Neural progenitor cell (in vitro differentiated cells): ENCODE measurements around the gene HAX1. TPM values are rescaled to one million over a fixed set of nuclear protein-coding genes. Genes with fewer than 3 reads are reported as not detected.

Experiments used
- DNase-seq: peaks from one replicate; pipeline ENCODE4 v3.0.0-alpha.2; 2016; ENCODE audit warnings: low spot score
- H2AFZ ChIP-seq: fragments of 200-600 bp; sonication (generic); replicated peaks from 2 replicates; pipeline ENCODE4 v1.6.1; 2016; ENCODE audit warnings: antibody characterized with exemption
- H3F3A ChIP-seq: fragments of 200-600 bp; sonication (generic); 2 replicates; pipeline ENCODE4 v1.6.1; 2016; ENCODE audit warnings: antibody characterized with exemption, low read depth
- H3K27ac ChIP-seq: fragments of 200-600 bp; sonication (generic); 2 replicates; pipeline ENCODE4 v1.5.1; 2016; ENCODE audit warnings: mild to moderate bottlenecking
- H3K27me3 ChIP-seq: fragments of 200-600 bp; sonication (generic); 2 replicates; pipeline ENCODE4 v1.6.1; 2016; ENCODE audit warnings: mild to moderate bottlenecking, moderate library complexity
- H3K36me3 ChIP-seq: fragments of 200-600 bp; sonication (generic); 2 replicates; pipeline ENCODE4 v1.5.1; 2016
- H3K4me1 ChIP-seq: fragments of 200-600 bp; sonication (generic); 2 replicates; pipeline ENCODE4 v1.6.1; 2016; ENCODE audit warnings: mixed run types
- H3K4me2 ChIP-seq: fragments of 200-600 bp; sonication (generic); 2 replicates; pipeline ENCODE4 v1.6.1; 2016
- H3K4me3 ChIP-seq: fragments of 200-600 bp; sonication (generic); 2 replicates; pipeline ENCODE4 v1.5.1; 2016
- H3K79me2 ChIP-seq: fragments of 200-600 bp; sonication (generic); 2 replicates; pipeline ENCODE4 v1.6.1; 2016; ENCODE audit warnings: low read depth
- H3K9ac ChIP-seq: fragments of 200-600 bp; sonication (generic); 2 replicates; pipeline ENCODE4 v1.6.1; 2016
- H3K9me3 ChIP-seq: fragments of 200-600 bp; sonication (generic); 2 replicates; pipeline ENCODE4 v1.5.1; 2016; ENCODE audit warnings: low read depth
- H4K20me1 ChIP-seq: fragments of 200-600 bp; sonication (generic); 2 replicates; pipeline ENCODE4 v1.6.1; 2016; ENCODE audit warnings: low read depth
- H3K27ac Mint-ChIP-seq: 3 replicates; pipeline ENCODE4 v1.8.0; 2021; ENCODE audit warnings: mixed read lengths
- H3K27me3 Mint-ChIP-seq: 2 replicates; pipeline ENCODE4 v1.8.0; 2022; ENCODE audit warnings: low read depth, mild to moderate bottlenecking, inconsistent platforms, moderate library complexity, mixed read lengths; ENCODE audit not compliant: insufficient read depth
- H3K36me3 Mint-ChIP-seq: 3 replicates; pipeline ENCODE4 v1.8.0; 2021; ENCODE audit warnings: mixed read lengths
- H3K4me1 Mint-ChIP-seq: 3 replicates; pipeline ENCODE4 v1.8.0; 2021; ENCODE audit warnings: mixed read lengths
- H3K4me3 Mint-ChIP-seq: 3 replicates; pipeline ENCODE4 v1.8.0; 2021; ENCODE audit warnings: mild to moderate bottlenecking, moderate library complexity, mixed read lengths
- H3K9me3 Mint-ChIP-seq: 3 replicates; pipeline ENCODE4 v1.8.0; 2020; ENCODE audit warnings: mixed read lengths
- EZH2 ChIP-seq: fragments of 200-600 bp; sonication (generic); IDR thresholded peaks from 2 replicates; pipeline ENCODE4 v1.6.1; 2017; ENCODE audit warnings: antibody characterized with exemption, mild to moderate bottlenecking, moderate library complexity
- EZH2phosphoT487 ChIP-seq: fragments of 200-600 bp; sonication (generic); IDR thresholded peaks from 2 replicates; pipeline ENCODE4 v1.6.1; 2017; ENCODE audit warnings: antibody characterized with exemption
- total RNA-seq: library from RNA; depleted of rRNA; stranded (reverse); fragments of >200 nt; gene quantifications from 2 replicates; pipeline ENCODE4 v1.2.3, GENCODE V29; 2015; ENCODE audit warnings: low replicate concordance
- TF ChIP-seq, protein P1 (sequence below): fragments of 200-600 bp; sonication (generic); IDR thresholded peaks from 2 replicates; pipeline ENCODE4 v1.5.1; 2017; ENCODE audit warnings: antibody characterized with exemption, mild to moderate bottlenecking

Gene HAX1
- total RNA-seq: 57.9 and 65.9 TPM in 2 replicates

- Histone ChIP-seq H3K4me3 (peak within 1 kb of the TSS; percentile 94), H2AFZ (peak within 1 kb of the TSS; percentile 90), H3K9ac (peak within 1 kb of the TSS; percentile 40), H3K27ac (peak within 1 kb of the TSS; percentile 58), H3K27me3 (no peaks in the 10 kb centered on the region), H3K9me3 (no peaks in the 10 kb centered on the region), H3K36me3 (no peaks in the 10 kb centered on the region), H3K4me1 (no peaks in the 10 kb centered on the region), H3K79me2 (peaks cover 11% of the 10 kb centered on the region), H4K20me1 (no peaks in the 10 kb centered on the region), H3K4me2 (peak within 1 kb of the TSS; percentile 84), H3F3A (peaks cover 23% of the 10 kb centered on the region)
- peak; percentile 92 for DNase-seq
- Mint-ChIP-seq H3K27me3 (peaks cover 9% of the 10 kb centered on the region), H3K9me3 (no peaks in the 10 kb centered on the region), H3K27ac (peak within 1 kb of the TSS; percentile 95), H3K4me1 (peaks cover 22% of the 10 kb centered on the region), H3K4me3 (peak within 1 kb of the TSS; percentile 99), H3K36me3 (peaks cover 7% of the 10 kb centered on the region)
- TF ChIP-seq EZH2: no peak
- TF ChIP-seq EZH2phosphoT487: no peak
- TF ChIP-seq, protein P1, sequence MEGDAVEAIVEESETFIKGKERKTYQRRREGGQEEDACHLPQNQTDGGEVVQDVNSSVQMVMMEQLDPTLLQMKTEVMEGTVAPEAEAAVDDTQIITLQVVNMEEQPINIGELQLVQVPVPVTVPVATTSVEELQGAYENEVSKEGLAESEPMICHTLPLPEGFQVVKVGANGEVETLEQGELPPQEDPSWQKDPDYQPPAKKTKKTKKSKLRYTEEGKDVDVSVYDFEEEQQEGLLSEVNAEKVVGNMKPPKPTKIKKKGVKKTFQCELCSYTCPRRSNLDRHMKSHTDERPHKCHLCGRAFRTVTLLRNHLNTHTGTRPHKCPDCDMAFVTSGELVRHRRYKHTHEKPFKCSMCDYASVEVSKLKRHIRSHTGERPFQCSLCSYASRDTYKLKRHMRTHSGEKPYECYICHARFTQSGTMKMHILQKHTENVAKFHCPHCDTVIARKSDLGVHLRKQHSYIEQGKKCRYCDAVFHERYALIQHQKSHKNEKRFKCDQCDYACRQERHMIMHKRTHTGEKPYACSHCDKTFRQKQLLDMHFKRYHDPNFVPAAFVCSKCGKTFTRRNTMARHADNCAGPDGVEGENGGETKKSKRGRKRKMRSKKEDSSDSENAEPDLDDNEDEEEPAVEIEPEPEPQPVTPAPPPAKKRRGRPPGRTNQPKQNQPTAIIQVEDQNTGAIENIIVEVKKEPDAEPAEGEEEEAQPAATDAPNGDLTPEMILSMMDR: peak; percentile 89
Measured at GRCh38 chr1:154272217-154272998, at the start of gene HAX1. Gene HAX1 (plus strand): TSS chr1:154272629. CDS start chr1:154272724, 95 bp downstream.

DNA sequence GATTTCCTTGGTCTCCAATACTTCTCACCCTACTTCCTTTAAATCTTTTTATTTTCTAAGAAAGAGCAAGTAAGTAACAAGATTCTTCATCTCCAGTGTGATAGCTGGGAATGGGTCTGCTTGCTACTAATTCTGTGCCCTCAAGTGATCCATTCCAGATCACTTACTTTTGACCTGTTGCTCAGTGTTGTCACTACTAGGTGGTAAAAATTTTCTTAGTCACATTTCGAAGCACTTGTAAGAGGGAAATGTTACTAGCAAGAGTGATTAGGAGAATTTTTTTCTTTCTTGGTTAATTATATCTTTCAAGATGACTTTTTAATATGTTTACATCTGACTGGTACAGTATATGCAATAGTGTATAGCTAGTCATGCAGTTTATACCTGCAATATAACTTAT lies 49.5 kb upstream of the HAX1 start:
- H3K4me3 ChIP-seq: peak overlapping the region; percentile 84
- H3K9me3 ChIP-seq: no peaks in the 10 kb centered on the region
- H3K36me3 ChIP-seq: peaks cover 20% of the 10 kb centered on the region
- peaks cover 29% of the 10 kb centered on the region for H3K4me1 ChIP-seq
- Mint-ChIP-seq H3K9me3 (no peaks in the 10 kb centered on the region), H3K4me3 (peak overlapping the region; percentile 69), H3K27ac (no peak overlapping the region), H3K4me1 (peaks cover 33% of the 10 kb centered on the region), H3K27me3 (peaks cover 2% of the 10 kb centered on the region), H3K36me3 (peaks cover 36% of the 10 kb centered on the region)
- H2AFZ ChIP-seq: no peak overlapping the region
- no peaks in the 10 kb centered on the region for H3K27me3 ChIP-seq
- DNase-seq: no peak
- no peak overlapping the region for H3K9ac ChIP-seq
- peaks cover 6% of the 10 kb centered on the region for H3F3A ChIP-seq
- TF ChIP-seq, protein P1: no peak
- TF ChIP-seq EZH2 (no peak), EZH2phosphoT487 (no peak)
- H3K79me2 ChIP-seq: peaks cover 96% of the 10 kb centered on the region
- no peak overlapping the region for H3K27ac ChIP-seq
- H3K4me2 ChIP-seq: peak overlapping the region; percentile 88
- H4K20me1 ChIP-seq: peaks cover 56% of the 10 kb centered on the region

DNA sequence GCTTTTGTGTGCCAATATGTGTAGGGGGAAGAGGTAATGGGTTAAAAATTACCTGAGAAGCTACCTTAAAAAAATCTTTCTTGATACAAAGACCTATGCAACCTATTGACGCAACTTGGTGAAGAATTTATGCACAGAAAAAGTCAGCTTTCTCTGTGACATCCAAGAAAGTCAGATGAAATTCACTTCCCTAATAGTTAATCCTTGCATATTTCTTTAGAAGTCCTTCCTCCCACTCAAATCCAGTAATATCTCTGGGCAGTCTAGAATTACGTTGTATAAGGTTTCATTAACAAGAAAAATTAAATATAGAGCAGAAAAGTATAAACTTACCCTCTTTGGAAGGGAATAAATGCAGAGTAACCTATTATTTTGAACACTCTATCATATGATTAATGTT lies 48.8 kb upstream of the HAX1 start:
- Histone ChIP-seq H3K79me2 (peaks cover 96% of the 10 kb centered on the region), H3K4me1 (peaks cover 22% of the 10 kb centered on the region), H3K9ac (no peak overlapping the region), H3K27ac (no peak overlapping the region), H3F3A (peaks cover 6% of the 10 kb centered on the region), H3K9me3 (no peaks in the 10 kb centered on the region), H3K27me3 (no peaks in the 10 kb centered on the region), H3K4me2 (peak overlapping the region; percentile 88), H4K20me1 (peaks cover 63% of the 10 kb centered on the region), H3K36me3 (peaks cover 13% of the 10 kb centered on the region), H2AFZ (no peak overlapping the region), H3K4me3 (no peak overlapping the region)
- Mint-ChIP-seq H3K4me1 (peaks cover 26% of the 10 kb centered on the region), H3K36me3 (peaks cover 34% of the 10 kb centered on the region), H3K27me3 (peaks cover 2% of the 10 kb centered on the region), H3K27ac (no peak overlapping the region), H3K4me3 (no peak overlapping the region), H3K9me3 (no peaks in the 10 kb centered on the region)
- no peak for DNase-seq
- TF ChIP-seq EZH2phosphoT487 (no peak), EZH2 (no peak)
- TF ChIP-seq, protein P1: no peak
